ENCODE measurements around the gene TERT.
"Not testable (repeated sequence)": the region's sequence is repeated elsewhere in the genome, so short reads cannot be mapped to it uniquely, and the experiment has no call there.

The TERT gene

GRCh38 chr5:1229822-1230221 lies 65.0 kb downstream of the TERT start:
- Histone ChIP-seq H3K36me3 (ENCODE audit: control insufficient read depth, insufficient read depth, low read length) (no peaks in the 10 kb centered on the region), H3K4me3 (ENCODE audit: insufficient read depth, low read depth, low read length, poor library complexity, severe bottlenecking) (no peak overlapping the region), H3K27me3 (replicated peaks; ENCODE audit: control insufficient read depth, insufficient read depth, low read length, poor library complexity, severe bottlenecking) (peaks cover 4% of the 10 kb centered on the region), H3K27ac (ENCODE audit: insufficient read depth, low read length, poor library complexity, severe bottlenecking) (no peak overlapping the region), H3K9me3 (ENCODE audit: control insufficient read depth, low read length) (no peaks in the 10 kb centered on the region), H3K4me1 (ENCODE audit: control insufficient read depth, insufficient read depth, low read length, poor library complexity, severe bottlenecking) (no peaks in the 10 kb centered on the region)
- no peak for DNase-seq

- H3K36me3 ChIP-seq (ENCODE audit: control insufficient read depth, insufficient read depth, low read length); H3K9me3 ChIP-seq (ENCODE audit: control insufficient read depth, low read length); H3K27me3 ChIP-seq (replicated peaks; ENCODE audit: control insufficient read depth, insufficient read depth, low read length, poor library complexity, severe bottlenecking); DNase-seq; H3K27ac ChIP-seq (ENCODE audit: insufficient read depth, low read length, poor library complexity, severe bottlenecking); H3K4me3 ChIP-seq (ENCODE audit: insufficient read depth, low read depth, low read length, poor library complexity, severe bottlenecking); H3K4me1 ChIP-seq (ENCODE audit: control insufficient read depth, insufficient read depth, low read length, poor library complexity, severe bottlenecking): not testable (repeated sequence)
These were observed 65.8 kb downstream of the TERT start for GRCh38 chr5:1229023-1229422.

GRCh38 chr5:1228120-1228519 lies 66.7 kb downstream of the TERT start:
- Histone ChIP-seq H3K9me3 (ENCODE audit: control insufficient read depth, low read length) (no peaks in the 10 kb centered on the region), H3K4me3 (ENCODE audit: insufficient read depth, low read depth, low read length, poor library complexity, severe bottlenecking) (no peak overlapping the region), H3K4me1 (ENCODE audit: control insufficient read depth, insufficient read depth, low read length, poor library complexity, severe bottlenecking) (no peaks in the 10 kb centered on the region), H3K27me3 (replicated peaks; ENCODE audit: control insufficient read depth, insufficient read depth, low read length, poor library complexity, severe bottlenecking) (peaks cover 4% of the 10 kb centered on the region), H3K36me3 (ENCODE audit: control insufficient read depth, insufficient read depth, low read length) (no peaks in the 10 kb centered on the region), H3K27ac (ENCODE audit: insufficient read depth, low read length, poor library complexity, severe bottlenecking) (no peak overlapping the region)
- DNase-seq: no peak

DNA sequence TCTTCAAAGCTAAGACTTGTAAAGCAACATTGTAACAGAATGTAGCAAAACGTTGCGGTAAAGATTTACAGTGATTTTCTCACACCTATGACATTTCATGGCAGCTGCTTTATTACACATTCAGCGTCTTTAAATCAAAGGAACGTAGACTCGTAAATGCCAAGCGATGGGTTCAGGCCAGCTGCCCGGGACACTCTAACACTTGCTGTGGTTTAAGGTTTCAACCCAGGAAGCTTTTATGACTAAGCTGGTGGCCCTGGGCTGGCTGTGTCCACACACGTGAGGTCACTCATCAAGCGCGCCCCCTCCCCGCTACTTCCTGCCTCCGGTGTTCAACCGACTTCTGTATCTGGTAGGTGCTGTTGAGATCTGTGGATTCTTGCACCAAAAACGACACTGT lies 67.2 kb downstream of the TERT start:
- no peaks in the 10 kb centered on the region for H3K4me1 ChIP-seq (ENCODE audit: control insufficient read depth, insufficient read depth, low read length, poor library complexity, severe bottlenecking)
- no peak for DNase-seq
- H3K27ac ChIP-seq (ENCODE audit: insufficient read depth, low read length, poor library complexity, severe bottlenecking): no peak overlapping the region
- H3K36me3 ChIP-seq (ENCODE audit: control insufficient read depth, insufficient read depth, low read length): no peaks in the 10 kb centered on the region
- no peaks in the 10 kb centered on the region for H3K9me3 ChIP-seq (ENCODE audit: control insufficient read depth, low read length)
- no peak overlapping the region for H3K4me3 ChIP-seq (ENCODE audit: insufficient read depth, low read depth, low read length, poor library complexity, severe bottlenecking)
- peaks cover 4% of the 10 kb centered on the region for H3K27me3 ChIP-seq (replicated peaks; ENCODE audit: control insufficient read depth, insufficient read depth, low read length, poor library complexity, severe bottlenecking)

GRCh38 chr5:1226839-1227581 lies 67.9 kb downstream of the TERT start:
- no peak overlapping the region for H3K27ac ChIP-seq (ENCODE audit: insufficient read depth, low read length, poor library complexity, severe bottlenecking)
- no peak overlapping the region for H3K4me3 ChIP-seq (ENCODE audit: insufficient read depth, low read depth, low read length, poor library complexity, severe bottlenecking)
- H3K36me3 ChIP-seq (ENCODE audit: control insufficient read depth, insufficient read depth, low read length): no peaks in the 10 kb centered on the region
- DNase-seq: no peak
- H3K9me3 ChIP-seq (ENCODE audit: control insufficient read depth, low read length): no peaks in the 10 kb centered on the region
- H3K27me3 ChIP-seq (replicated peaks; ENCODE audit: control insufficient read depth, insufficient read depth, low read length, poor library complexity, severe bottlenecking): peaks cover 4% of the 10 kb centered on the region
- H3K4me1 ChIP-seq (ENCODE audit: control insufficient read depth, insufficient read depth, low read length, poor library complexity, severe bottlenecking): no peaks in the 10 kb centered on the region

DNA sequence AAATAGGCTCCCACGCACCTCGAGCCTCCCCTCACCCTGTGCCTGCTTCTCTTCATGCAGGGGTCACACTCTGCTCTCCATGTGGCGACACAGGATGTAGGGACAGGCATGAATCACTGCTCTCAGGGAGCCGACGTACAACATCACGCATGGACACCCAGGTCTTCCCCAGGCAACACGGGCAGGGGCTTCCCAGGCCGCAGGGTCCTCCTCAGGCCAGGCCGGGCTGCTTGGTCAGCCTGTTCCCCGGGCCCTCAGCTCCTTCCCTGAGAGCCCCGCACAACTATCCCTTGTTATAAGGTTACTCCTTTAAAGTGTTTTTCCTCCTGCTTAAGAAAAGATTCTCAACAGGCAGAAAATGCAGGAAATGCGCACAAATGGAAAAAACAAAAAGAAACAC lies 68.6 kb downstream of the TERT start:
- DNase-seq: no peak
- Histone ChIP-seq H3K27me3 (replicated peaks; ENCODE audit: control insufficient read depth, insufficient read depth, low read length, poor library complexity, severe bottlenecking) (peaks cover 4% of the 10 kb centered on the region), H3K9me3 (ENCODE audit: control insufficient read depth, low read length) (no peaks in the 10 kb centered on the region), H3K36me3 (ENCODE audit: control insufficient read depth, insufficient read depth, low read length) (no peaks in the 10 kb centered on the region), H3K4me1 (ENCODE audit: control insufficient read depth, insufficient read depth, low read length, poor library complexity, severe bottlenecking) (no peaks in the 10 kb centered on the region), H3K4me3 (ENCODE audit: insufficient read depth, low read depth, low read length, poor library complexity, severe bottlenecking) (no peak overlapping the region), H3K27ac (ENCODE audit: insufficient read depth, low read length, poor library complexity, severe bottlenecking) (no peak overlapping the region)

DNA sequence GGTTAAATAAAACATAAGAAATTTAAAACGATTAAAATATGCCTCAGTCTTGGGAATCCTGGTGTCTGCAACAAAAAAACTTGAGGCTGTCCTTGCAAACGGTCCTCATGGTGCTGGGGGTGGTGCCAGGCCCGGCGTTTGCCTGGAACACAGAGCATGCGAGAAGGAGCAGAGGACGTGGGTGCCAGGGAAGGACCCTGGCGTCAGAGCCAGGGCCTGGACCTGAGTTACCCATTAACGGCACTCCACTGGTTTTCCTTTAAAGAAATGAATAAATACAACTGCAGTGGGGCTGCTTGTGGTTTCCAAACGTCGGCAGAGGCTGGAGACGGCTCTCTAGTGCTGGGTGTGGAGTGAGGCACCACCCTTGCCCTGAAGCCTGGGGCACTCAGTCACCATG lies 69.8 kb downstream of the TERT start, which contains the start of gene SLC6A18:
Gene SLC6A18, plus strand, starts transcription at position 301 of the 400 bp plus-strand sequence. Its CDS starts 97 bp downstream, at position 398.
- H3K27me3 ChIP-seq (replicated peaks; ENCODE audit: control insufficient read depth, insufficient read depth, low read length, poor library complexity, severe bottlenecking): no peaks in the 10 kb centered on the region
- no peak for DNase-seq
- H3K9me3 ChIP-seq (ENCODE audit: control insufficient read depth, low read length): no peaks in the 10 kb centered on the region
- no peak within 1 kb of the TSS for H3K4me3 ChIP-seq (ENCODE audit: insufficient read depth, low read depth, low read length, poor library complexity, severe bottlenecking)
- no peak within 1 kb of the TSS for H3K27ac ChIP-seq (ENCODE audit: insufficient read depth, low read length, poor library complexity, severe bottlenecking)
- H3K36me3 ChIP-seq (ENCODE audit: control insufficient read depth, insufficient read depth, low read length): no peaks in the 10 kb centered on the region
- H3K4me1 ChIP-seq (ENCODE audit: control insufficient read depth, insufficient read depth, low read length, poor library complexity, severe bottlenecking): no peaks in the 10 kb centered on the region

DNA sequence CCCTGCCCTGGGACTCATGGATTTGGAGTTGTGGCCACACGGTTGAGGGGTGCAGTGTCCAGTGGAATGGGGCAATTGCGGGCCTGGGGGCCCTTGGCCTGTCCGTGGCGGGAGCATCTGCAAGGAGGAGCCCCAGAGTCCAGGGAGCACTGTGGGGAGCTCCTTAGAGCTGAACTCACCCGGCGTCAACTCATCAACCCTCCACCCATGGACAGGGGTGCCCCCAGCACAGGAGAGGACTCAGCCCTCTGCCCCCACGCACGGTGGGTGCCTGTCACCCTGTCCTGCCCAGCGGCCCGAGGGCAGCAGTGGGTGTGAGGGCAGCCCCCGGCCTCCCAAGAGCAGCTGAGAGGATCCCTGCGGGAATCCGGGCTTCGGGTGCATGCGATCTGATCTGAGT lies 70.2 kb downstream of the TERT start:
- H3K27ac ChIP-seq (ENCODE audit: insufficient read depth, low read length, poor library complexity, severe bottlenecking): no peak overlapping the region
- no peaks in the 10 kb centered on the region for H3K36me3 ChIP-seq (ENCODE audit: control insufficient read depth, insufficient read depth, low read length)
- no peaks in the 10 kb centered on the region for H3K4me1 ChIP-seq (ENCODE audit: control insufficient read depth, insufficient read depth, low read length, poor library complexity, severe bottlenecking)
- no peaks in the 10 kb centered on the region for H3K9me3 ChIP-seq (ENCODE audit: control insufficient read depth, low read length)
- no peak for DNase-seq
- H3K27me3 ChIP-seq (replicated peaks; ENCODE audit: control insufficient read depth, insufficient read depth, low read length, poor library complexity, severe bottlenecking): no peaks in the 10 kb centered on the region
- no peak overlapping the region for H3K4me3 ChIP-seq (ENCODE audit: insufficient read depth, low read depth, low read length, poor library complexity, severe bottlenecking)

- H3K4me1 ChIP-seq (ENCODE audit: control insufficient read depth, insufficient read depth, low read length, poor library complexity, severe bottlenecking): no peaks in the 10 kb centered on the region
- H3K9me3 ChIP-seq (ENCODE audit: control insufficient read depth, low read length): no peaks in the 10 kb centered on the region
- H3K27me3 ChIP-seq (replicated peaks; ENCODE audit: control insufficient read depth, insufficient read depth, low read length, poor library complexity, severe bottlenecking): no peaks in the 10 kb centered on the region
- H3K4me3 ChIP-seq (ENCODE audit: insufficient read depth, low read depth, low read length, poor library complexity, severe bottlenecking): no peak overlapping the region
- no peaks in the 10 kb centered on the region for H3K36me3 ChIP-seq (ENCODE audit: control insufficient read depth, insufficient read depth, low read length)
- DNase-seq: no peak
- no peak overlapping the region for H3K27ac ChIP-seq (ENCODE audit: insufficient read depth, low read length, poor library complexity, severe bottlenecking)
These were observed 71.6 kb downstream of the TERT start for GRCh38 chr5:1223278-1223670.

- DNase-seq: no peak
- Histone ChIP-seq H3K4me3 (ENCODE audit: insufficient read depth, low read depth, low read length, poor library complexity, severe bottlenecking) (no peak overlapping the region), H3K36me3 (ENCODE audit: control insufficient read depth, insufficient read depth, low read length) (no peaks in the 10 kb centered on the region), H3K27me3 (replicated peaks; ENCODE audit: control insufficient read depth, insufficient read depth, low read length, poor library complexity, severe bottlenecking) (no peaks in the 10 kb centered on the region), H3K4me1 (ENCODE audit: control insufficient read depth, insufficient read depth, low read length, poor library complexity, severe bottlenecking) (no peaks in the 10 kb centered on the region), H3K9me3 (ENCODE audit: control insufficient read depth, low read length) (no peaks in the 10 kb centered on the region), H3K27ac (ENCODE audit: insufficient read depth, low read length, poor library complexity, severe bottlenecking) (no peak overlapping the region)
These were observed 72.1 kb downstream of the TERT start for GRCh38 chr5:1222621-1223277.

Measured in effector memory CD4-positive, alpha-beta T cell (primary cell).